Sigmoid colon (tissue), 4 donors: Measurements from ENCODE around the gene AP1M1.

Experiments
- EP300 ChIP-seq, 4 donors: sonication (generic); formaldehyde crosslinking; IDR thresholded peaks; one replicate each; pipeline ENCODE4 v1.6.1; 2017; ENCODE audit warnings: antibody characterized with exemption in 4 of 4
- POLR2A ChIP-seq, 2 donors: fragments of 450-650 bp; IDR thresholded peaks; one replicate each; pipeline ENCODE4 v1.6.1; 2016; ENCODE audit warnings: antibody characterized with exemption in 2 of 2, mild to moderate bottlenecking in 2 of 2, moderate library complexity in 2 of 2
- POLR2AphosphoS5 ChIP-seq, 4 donors: sonication (generic); formaldehyde crosslinking; IDR thresholded peaks; one replicate each; pipeline ENCODE4 v1.6.1; 2017; ENCODE audit warnings: antibody characterized with exemption in 4 of 4
- TF ChIP-seq, protein P1 (sequence below), 4 experiments: fragments of 450-650 bp in 3 of 4; fragments of 200-600 bp in 1 of 4; IDR thresholded peaks; one replicate each; pipeline ENCODE4 v1.5.1; 2016 to 2019; ENCODE audit warnings: antibody characterized with exemption in 4 of 4, mild to moderate bottlenecking in 3 of 4, moderate library complexity in 2 of 4

DNA sequence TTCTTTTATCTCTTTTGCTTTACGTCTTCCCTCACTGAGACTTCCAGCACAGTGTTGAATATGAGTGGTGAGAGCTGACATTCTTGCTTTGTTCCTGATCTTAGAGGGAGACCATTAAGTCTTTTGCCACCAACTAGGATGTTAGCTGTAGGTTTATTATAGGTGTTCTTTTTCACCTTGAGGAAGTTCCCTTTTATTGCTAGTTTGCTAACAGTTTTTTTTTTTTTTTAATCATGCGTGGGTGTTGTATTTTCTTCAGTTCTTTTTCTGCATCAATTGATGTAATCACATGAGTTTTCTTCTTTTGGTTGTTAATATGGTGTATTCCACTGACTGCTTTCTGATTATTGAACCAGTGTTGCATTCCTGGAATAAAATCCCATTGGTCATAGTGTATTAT, 21.1 kb downstream of the AP1M1 start:
- TF ChIP-seq, protein P1, sequence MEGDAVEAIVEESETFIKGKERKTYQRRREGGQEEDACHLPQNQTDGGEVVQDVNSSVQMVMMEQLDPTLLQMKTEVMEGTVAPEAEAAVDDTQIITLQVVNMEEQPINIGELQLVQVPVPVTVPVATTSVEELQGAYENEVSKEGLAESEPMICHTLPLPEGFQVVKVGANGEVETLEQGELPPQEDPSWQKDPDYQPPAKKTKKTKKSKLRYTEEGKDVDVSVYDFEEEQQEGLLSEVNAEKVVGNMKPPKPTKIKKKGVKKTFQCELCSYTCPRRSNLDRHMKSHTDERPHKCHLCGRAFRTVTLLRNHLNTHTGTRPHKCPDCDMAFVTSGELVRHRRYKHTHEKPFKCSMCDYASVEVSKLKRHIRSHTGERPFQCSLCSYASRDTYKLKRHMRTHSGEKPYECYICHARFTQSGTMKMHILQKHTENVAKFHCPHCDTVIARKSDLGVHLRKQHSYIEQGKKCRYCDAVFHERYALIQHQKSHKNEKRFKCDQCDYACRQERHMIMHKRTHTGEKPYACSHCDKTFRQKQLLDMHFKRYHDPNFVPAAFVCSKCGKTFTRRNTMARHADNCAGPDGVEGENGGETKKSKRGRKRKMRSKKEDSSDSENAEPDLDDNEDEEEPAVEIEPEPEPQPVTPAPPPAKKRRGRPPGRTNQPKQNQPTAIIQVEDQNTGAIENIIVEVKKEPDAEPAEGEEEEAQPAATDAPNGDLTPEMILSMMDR (IDR thresholded peaks at IDR 0.05) = no peak
- TF ChIP-seq POLR2A (IDR thresholded peaks at IDR 0.05) = no peak
- TF ChIP-seq POLR2AphosphoS5 (IDR thresholded peaks at IDR 0.05) = no peak
- TF ChIP-seq EP300 (IDR thresholded peaks at IDR 0.05) = no peak
